Neural cell (in vitro differentiated cells): ENCODE data around the gene MOB2. TPM values are rescaled to one million over a fixed set of nuclear protein-coding genes. Genes with fewer than 3 reads are reported as not detected.

Experiments
- H2AFZ ChIP-seq: fragments of 200-600, 300-800 bp; sonication (generic), shearing (Covaris generic); 2 replicates; pipeline ENCODE4 v1.6.0; 2014; ENCODE audit warnings: low read depth, mild to moderate bottlenecking, antibody characterized with exemption, low read length, moderate library complexity
- H3F3A ChIP-seq: fragments of 200-600 bp; shearing (Covaris generic); 2 replicates; pipeline ENCODE4 v1.6.1; 2016; ENCODE audit warnings: mild to moderate bottlenecking, moderate library complexity, mixed read lengths, antibody characterized with exemption, low read length; ENCODE audit not compliant: insufficient read depth, poor library complexity, severe bottlenecking
- H3K27ac ChIP-seq: fragments of 200-600, 300-800 bp; sonication (generic), shearing (Covaris generic); 2 replicates; pipeline ENCODE4 v1.5.1; 2014; ENCODE audit warnings: mild to moderate bottlenecking, low read length, moderate library complexity
- H3K27me3 ChIP-seq: fragments of 300-800, 200-600 bp; sonication (generic), shearing (Covaris generic); 2 replicates; pipeline ENCODE4 v1.6.0; 2014; ENCODE audit warnings: mild to moderate bottlenecking, low read depth, low read length, moderate library complexity; ENCODE audit not compliant: insufficient read depth
- H3K36me3 ChIP-seq: fragments of 300-800, 200-600 bp; sonication (generic), shearing (Covaris generic); 2 replicates; pipeline ENCODE4 v1.5.1; 2014; ENCODE audit warnings: mild to moderate bottlenecking, antibody characterized with exemption, low read length, moderate library complexity; ENCODE audit not compliant: insufficient read depth
- H3K4me2 ChIP-seq: fragments of 300-800, 200-600 bp; sonication (generic), shearing (Covaris generic); 2 replicates; pipeline ENCODE4 v1.6.0; 2014; ENCODE audit warnings: mild to moderate bottlenecking, low read length
- H3K4me3 ChIP-seq: fragments of 300-800, 200-600 bp; sonication (generic), shearing (Covaris generic); 2 replicates; pipeline ENCODE4 v1.5.1; 2014; ENCODE audit warnings: mild to moderate bottlenecking, low read length, moderate library complexity
- H3K79me2 ChIP-seq: fragments of 200-600 bp; shearing (Covaris generic); replicated peaks from 2 replicates; pipeline ENCODE4 v1.6.0; 2014; ENCODE audit warnings: mild to moderate bottlenecking, low read length, moderate library complexity; ENCODE audit not compliant: insufficient read depth
- H3K9ac ChIP-seq: fragments of 300-800, 200-600 bp; sonication (generic), shearing (Covaris generic); 2 replicates; pipeline ENCODE4 v1.6.1; 2016; ENCODE audit warnings: mild to moderate bottlenecking, low read length, mixed read lengths
- H3K9me2 ChIP-seq: fragments of 200-600 bp; shearing (Covaris generic); 2 replicates; pipeline ENCODE4 v1.6.1; 2016; ENCODE audit warnings: mild to moderate bottlenecking, low read length, mixed read lengths; ENCODE audit not compliant: insufficient read depth
- H3K9me3 ChIP-seq: fragments of 200-600, 300-800 bp; sonication (generic), shearing (Covaris generic); 2 replicates; pipeline ENCODE4 v1.6.1; 2016; ENCODE audit warnings: mild to moderate bottlenecking, mixed run types, low read length, moderate library complexity, mixed read lengths
- H4K20me1 ChIP-seq: fragments of 200-600 bp; shearing (Covaris generic); 2 replicates; pipeline ENCODE4 v1.6.1; 2016; ENCODE audit warnings: mild to moderate bottlenecking, mixed run types; ENCODE audit not compliant: insufficient read depth
- EP300 ChIP-seq: fragments of 450-650 bp; conservative IDR thresholded peaks from 2 replicates; pipeline ENCODE4 v1.6.1; 2014; ENCODE audit warnings: antibody characterized with exemption, mild to moderate bottlenecking, moderate library complexity; ENCODE audit not compliant: poor library complexity, severe bottlenecking
- EZH2 ChIP-seq: fragments of 200-600, 300-800 bp; shearing (Covaris generic), sonication (generic); IDR thresholded peaks from 2 replicates; pipeline ENCODE4 v1.6.1; 2014; ENCODE audit warnings: antibody characterized with exemption, low read length, borderline replicate concordance, mild to moderate bottlenecking; ENCODE audit not compliant: insufficient read depth, poor library complexity, severe bottlenecking
- MXI1 ChIP-seq: fragments of 450-650 bp; conservative IDR thresholded peaks from 2 replicates; pipeline ENCODE4 v1.6.1; 2014; ENCODE audit warnings: antibody characterized with exemption, mild to moderate bottlenecking; ENCODE audit not compliant: poor library complexity, severe bottlenecking
- POLR2AphosphoS5 ChIP-seq: IDR thresholded peaks from 2 replicates; pipeline ENCODE4 v1.6.1; 2012
- RAD21 ChIP-seq: fragments of 450-650 bp; conservative IDR thresholded peaks from 2 replicates; pipeline ENCODE4 v1.6.1; 2014; ENCODE audit warnings: antibody characterized with exemption, mild to moderate bottlenecking, moderate library complexity
- SMC3 ChIP-seq: fragments of 450-650 bp; conservative IDR thresholded peaks from 2 replicates; pipeline ENCODE4 v1.6.1; 2014; ENCODE audit warnings: antibody characterized with exemption, mild to moderate bottlenecking, moderate library complexity; ENCODE audit not compliant: poor library complexity
- TAF1 ChIP-seq: IDR thresholded peaks from 2 replicates; pipeline ENCODE4 v1.6.1; 2012; ENCODE audit warnings: low read depth
- polyA minus RNA-seq: library from RNA; depleted of rRNA, polyadenylated mRNA; stranded (reverse); fragments of >200 nt; gene quantifications from 2 replicates; pipeline ENCODE4 v1.2.3, GENCODE V29; 2014
- polyA plus RNA-seq: library from polyadenylated mRNA; depleted of rRNA; stranded (reverse); fragments of >200 nt; gene quantifications from 2 replicates; pipeline ENCODE4 v1.2.3, GENCODE V29; 2014
- TF ChIP-seq, protein P1 (sequence below): IDR thresholded peaks from 2 replicates; pipeline ENCODE4 v1.6.1; 2012; ENCODE audit warnings: borderline replicate concordance
- TF ChIP-seq, protein P2 (sequence below): fragments of 450-650 bp; IDR thresholded peaks from 2 replicates; pipeline ENCODE4 v1.5.1; 2014; ENCODE audit warnings: antibody characterized with exemption, mild to moderate bottlenecking, moderate library complexity; ENCODE audit not compliant: poor library complexity, severe bottlenecking

MOB2 gene
- polyA plus RNA-seq (33.2 and 56.8 TPM in 2 replicates), polyA minus RNA-seq (16.6 and 20.9 TPM in 2 replicates)

DNA sequence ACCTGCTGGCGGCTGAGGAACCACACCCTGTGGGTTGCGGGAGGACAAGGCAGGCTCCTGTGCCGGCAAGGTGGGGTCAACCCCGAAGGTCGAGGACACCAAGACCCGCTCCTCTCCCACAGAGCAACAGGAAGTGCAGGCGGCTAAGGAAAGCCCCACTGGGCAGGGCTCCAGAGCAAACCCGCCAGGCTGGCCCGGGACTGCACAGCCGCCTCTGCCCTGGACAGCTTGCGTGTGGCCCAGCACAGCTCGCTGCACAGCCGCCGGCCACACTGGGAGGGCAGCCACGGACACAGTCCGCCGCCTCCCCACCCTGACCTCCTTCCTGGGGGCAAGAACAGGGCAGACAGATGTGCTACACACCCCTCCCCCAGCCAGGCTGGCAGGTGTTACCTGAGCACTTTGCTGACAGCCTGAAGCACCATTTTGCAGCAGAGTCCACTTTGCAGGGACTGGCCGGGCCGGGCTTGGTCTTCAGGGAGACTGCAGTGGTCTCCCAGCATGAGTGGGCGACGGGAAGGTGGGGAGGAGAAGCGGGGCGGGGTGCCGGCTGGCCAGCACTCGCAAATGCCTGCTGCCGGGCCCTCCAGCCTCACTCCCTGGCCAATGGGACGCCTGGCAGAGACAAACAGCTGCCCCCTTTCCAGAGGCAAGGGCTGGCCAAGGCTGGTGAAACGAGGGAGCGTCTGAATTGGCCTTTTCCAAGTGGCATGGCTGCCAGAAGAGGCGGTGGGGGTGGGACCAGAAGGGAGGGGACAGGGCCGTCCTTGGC is at the start of gene MOB2:
Gene MOB2, minus strand, starts transcription at position 726 of the 772 bp plus-strand sequence. Its CDS starts 223 bp downstream, at position 503.
- H3F3A ChIP-seq, result no peaks in the 10 kb centered on the region
- H4K20me1 ChIP-seq, result no peaks in the 10 kb centered on the region
- H3K9ac ChIP-seq, result no peak within 1 kb of the TSS
- no peaks in the 10 kb centered on the region for H3K27me3 ChIP-seq
- no peaks in the 10 kb centered on the region for H3K9me2 ChIP-seq
- no peak for TF ChIP-seq MXI1
- TF ChIP-seq EP300, result no peak
- no peak for TF ChIP-seq SMC3
- TF ChIP-seq, protein P1, sequence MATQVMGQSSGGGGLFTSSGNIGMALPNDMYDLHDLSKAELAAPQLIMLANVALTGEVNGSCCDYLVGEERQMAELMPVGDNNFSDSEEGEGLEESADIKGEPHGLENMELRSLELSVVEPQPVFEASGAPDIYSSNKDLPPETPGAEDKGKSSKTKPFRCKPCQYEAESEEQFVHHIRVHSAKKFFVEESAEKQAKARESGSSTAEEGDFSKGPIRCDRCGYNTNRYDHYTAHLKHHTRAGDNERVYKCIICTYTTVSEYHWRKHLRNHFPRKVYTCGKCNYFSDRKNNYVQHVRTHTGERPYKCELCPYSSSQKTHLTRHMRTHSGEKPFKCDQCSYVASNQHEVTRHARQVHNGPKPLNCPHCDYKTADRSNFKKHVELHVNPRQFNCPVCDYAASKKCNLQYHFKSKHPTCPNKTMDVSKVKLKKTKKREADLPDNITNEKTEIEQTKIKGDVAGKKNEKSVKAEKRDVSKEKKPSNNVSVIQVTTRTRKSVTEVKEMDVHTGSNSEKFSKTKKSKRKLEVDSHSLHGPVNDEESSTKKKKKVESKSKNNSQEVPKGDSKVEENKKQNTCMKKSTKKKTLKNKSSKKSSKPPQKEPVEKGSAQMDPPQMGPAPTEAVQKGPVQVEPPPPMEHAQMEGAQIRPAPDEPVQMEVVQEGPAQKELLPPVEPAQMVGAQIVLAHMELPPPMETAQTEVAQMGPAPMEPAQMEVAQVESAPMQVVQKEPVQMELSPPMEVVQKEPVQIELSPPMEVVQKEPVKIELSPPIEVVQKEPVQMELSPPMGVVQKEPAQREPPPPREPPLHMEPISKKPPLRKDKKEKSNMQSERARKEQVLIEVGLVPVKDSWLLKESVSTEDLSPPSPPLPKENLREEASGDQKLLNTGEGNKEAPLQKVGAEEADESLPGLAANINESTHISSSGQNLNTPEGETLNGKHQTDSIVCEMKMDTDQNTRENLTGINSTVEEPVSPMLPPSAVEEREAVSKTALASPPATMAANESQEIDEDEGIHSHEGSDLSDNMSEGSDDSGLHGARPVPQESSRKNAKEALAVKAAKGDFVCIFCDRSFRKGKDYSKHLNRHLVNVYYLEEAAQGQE, result no peak
- no peak for TF ChIP-seq EZH2
- no peak for TF ChIP-seq POLR2AphosphoS5
- TF ChIP-seq RAD21, result no peak
- no peak for TF ChIP-seq TAF1
- TF ChIP-seq, protein P2, sequence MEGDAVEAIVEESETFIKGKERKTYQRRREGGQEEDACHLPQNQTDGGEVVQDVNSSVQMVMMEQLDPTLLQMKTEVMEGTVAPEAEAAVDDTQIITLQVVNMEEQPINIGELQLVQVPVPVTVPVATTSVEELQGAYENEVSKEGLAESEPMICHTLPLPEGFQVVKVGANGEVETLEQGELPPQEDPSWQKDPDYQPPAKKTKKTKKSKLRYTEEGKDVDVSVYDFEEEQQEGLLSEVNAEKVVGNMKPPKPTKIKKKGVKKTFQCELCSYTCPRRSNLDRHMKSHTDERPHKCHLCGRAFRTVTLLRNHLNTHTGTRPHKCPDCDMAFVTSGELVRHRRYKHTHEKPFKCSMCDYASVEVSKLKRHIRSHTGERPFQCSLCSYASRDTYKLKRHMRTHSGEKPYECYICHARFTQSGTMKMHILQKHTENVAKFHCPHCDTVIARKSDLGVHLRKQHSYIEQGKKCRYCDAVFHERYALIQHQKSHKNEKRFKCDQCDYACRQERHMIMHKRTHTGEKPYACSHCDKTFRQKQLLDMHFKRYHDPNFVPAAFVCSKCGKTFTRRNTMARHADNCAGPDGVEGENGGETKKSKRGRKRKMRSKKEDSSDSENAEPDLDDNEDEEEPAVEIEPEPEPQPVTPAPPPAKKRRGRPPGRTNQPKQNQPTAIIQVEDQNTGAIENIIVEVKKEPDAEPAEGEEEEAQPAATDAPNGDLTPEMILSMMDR, result no peak
- no peak within 1 kb of the TSS for H3K4me2 ChIP-seq
- no peaks in the 10 kb centered on the region for H3K79me2 ChIP-seq
- no peak within 1 kb of the TSS for H2AFZ ChIP-seq
- H3K4me3 ChIP-seq, result no peak within 1 kb of the TSS
- no peak within 1 kb of the TSS for H3K27ac ChIP-seq
- H3K36me3 ChIP-seq, result no peaks in the 10 kb centered on the region
- H3K9me3 ChIP-seq, result no peaks in the 10 kb centered on the region

GRCh38 chr11:1534682-1535081 is 48.1 kb upstream of the MOB2 start:
- Histone ChIP-seq H3K4me2 (no peak overlapping the region), H3K9ac (no peak overlapping the region), H2AFZ (no peak overlapping the region), H3K79me2 (no peaks in the 10 kb centered on the region), H3K36me3 (no peaks in the 10 kb centered on the region), H3F3A (no peaks in the 10 kb centered on the region), H4K20me1 (no peaks in the 10 kb centered on the region), H3K27ac (no peak overlapping the region), H3K9me2 (no peaks in the 10 kb centered on the region), H3K4me3 (no peak overlapping the region), H3K9me3 (no peaks in the 10 kb centered on the region), H3K27me3 (peaks cover 3% of the 10 kb centered on the region)
- no peak for TF ChIP-seq TAF1
- TF ChIP-seq, protein P1, result no peak
- no peak for TF ChIP-seq RAD21
- TF ChIP-seq, protein P2, result no peak
- no peak for TF ChIP-seq SMC3
- TF ChIP-seq POLR2AphosphoS5, result no peak
- TF ChIP-seq EZH2, result no peak
- no peak for TF ChIP-seq EP300
- TF ChIP-seq MXI1, result no peak
